ENCODE results near the gene ZNF26.
"Not testable (repeated sequence)": the region's sequence is repeated elsewhere in the genome, so short reads cannot be mapped to it uniquely, and the experiment has no call there.

Gene ZNF26

GRCh38 chr12:132986001-132986884 lies at the start of gene ZNF26:
TSS of gene ZNF26 (plus strand) at chr12:132986367. CDS start at chr12:132986841, 474 bp downstream.
- H3K4me2 ChIP-seq, result peak within 1 kb of the TSS; percentile 85
- peaks cover 40% of the 10 kb centered on the region for H3K9me3 ChIP-seq
- H4K20me1 ChIP-seq, result no peaks in the 10 kb centered on the region
- H3K27me3 ChIP-seq, result no peaks in the 10 kb centered on the region
- peaks cover 14% of the 10 kb centered on the region for H3K4me1 ChIP-seq
- H3K27ac ChIP-seq, result peak within 1 kb of the TSS; percentile 90
- peak within 1 kb of the TSS; percentile 91 for H3K9ac ChIP-seq
- no peak for TF ChIP-seq Cebpa-rat (IDR thresholded peaks at IDR 0.05)
- H3K4me3 ChIP-seq, result peak within 1 kb of the TSS; percentile 92
- peaks cover 39% of the 10 kb centered on the region for H3K36me3 ChIP-seq

GRCh38 chr12:132936921-132937320 lies 49.2 kb upstream of the ZNF26 start:
- H4K20me1 ChIP-seq, H3K9ac ChIP-seq, H3K4me3 ChIP-seq, H3K4me1 ChIP-seq, H3K27ac ChIP-seq, H3K27me3 ChIP-seq, H3K4me2 ChIP-seq: not testable (repeated sequence)
- H3K9me3 ChIP-seq, result peaks cover 92% of the 10 kb centered on the region
- H3K36me3 ChIP-seq, result peaks cover 58% of the 10 kb centered on the region

- H3K36me3 ChIP-seq, result peaks cover 58% of the 10 kb centered on the region
- no peaks in the 10 kb centered on the region for H3K27me3 ChIP-seq
- H3K27ac ChIP-seq, result no peak overlapping the region
- H4K20me1 ChIP-seq, result no peaks in the 10 kb centered on the region
- TF ChIP-seq Cebpa-rat (IDR thresholded peaks at IDR 0.05), result no peak
- H3K9me3 ChIP-seq, result peaks cover 92% of the 10 kb centered on the region
- no peak overlapping the region for H3K9ac ChIP-seq
- H3K4me2 ChIP-seq, result no peak overlapping the region
- no peaks in the 10 kb centered on the region for H3K4me1 ChIP-seq
- no peak overlapping the region for H3K4me3 ChIP-seq
These were observed 48.7 kb upstream of the ZNF26 start for GRCh38 chr12:132937476-132937875.

GRCh38 chr12:132938807-132939206 lies 47.4 kb upstream of the ZNF26 start:
- H3K4me1 ChIP-seq, H4K20me1 ChIP-seq, H3K27me3 ChIP-seq, H3K27ac ChIP-seq, H3K4me3 ChIP-seq, H3K9ac ChIP-seq, H3K4me2 ChIP-seq: not testable (repeated sequence)
- H3K9me3 ChIP-seq, result peaks cover 92% of the 10 kb centered on the region
- H3K36me3 ChIP-seq, result peaks cover 58% of the 10 kb centered on the region

GRCh38 chr12:132940071-132940719 lies 46.0 kb upstream of the ZNF26 start:
- Histone ChIP-seq H3K9me3 (peaks cover 92% of the 10 kb centered on the region), H3K27ac (no peak overlapping the region), H3K9ac (no peak overlapping the region), H4K20me1 (no peaks in the 10 kb centered on the region), H3K4me1 (no peaks in the 10 kb centered on the region), H3K4me3 (no peak overlapping the region), H3K4me2 (no peak overlapping the region), H3K36me3 (peaks cover 58% of the 10 kb centered on the region), H3K27me3 (no peaks in the 10 kb centered on the region)
- TF ChIP-seq Cebpa-rat (IDR thresholded peaks at IDR 0.05), result no peak

- Histone ChIP-seq H4K20me1 (no peaks in the 10 kb centered on the region), H3K9ac (no peak overlapping the region), H3K4me3 (peak overlapping the region; percentile 28; the same call in 1 of the 2 replicates), H3K27ac (no peak overlapping the region), H3K36me3 (peaks cover 70% of the 10 kb centered on the region), H3K4me1 (no peaks in the 10 kb centered on the region), H3K4me2 (no peak overlapping the region), H3K27me3 (no peaks in the 10 kb centered on the region), H3K9me3 (peaks cover 93% of the 10 kb centered on the region)
- no peak for TF ChIP-seq Cebpa-rat (IDR thresholded peaks at IDR 0.05)
These were observed 44.7 kb upstream of the ZNF26 start for GRCh38 chr12:132941336-132941954.

- peaks cover 93% of the 10 kb centered on the region for H3K9me3 ChIP-seq
- no peak overlapping the region for H3K4me2 ChIP-seq
- peaks cover 82% of the 10 kb centered on the region for H3K36me3 ChIP-seq
- H3K9ac ChIP-seq, result no peak overlapping the region
- H3K4me1 ChIP-seq, result no peaks in the 10 kb centered on the region
- no peaks in the 10 kb centered on the region for H4K20me1 ChIP-seq
- H3K4me3 ChIP-seq, result peak overlapping the region; percentile 19; the same call in 1 of the 2 replicates
- no peak overlapping the region for H3K27ac ChIP-seq
- no peak for TF ChIP-seq Cebpa-rat (IDR thresholded peaks at IDR 0.05)
- H3K27me3 ChIP-seq, result no peaks in the 10 kb centered on the region
These were observed 43.6 kb upstream of the ZNF26 start for GRCh38 chr12:132942611-132943010.

- Histone ChIP-seq H3K4me2 (no peak overlapping the region), H3K27ac (no peak overlapping the region), H3K4me1 (no peaks in the 10 kb centered on the region), H3K27me3 (no peaks in the 10 kb centered on the region), H4K20me1 (no peaks in the 10 kb centered on the region), H3K9me3 (peaks cover 100% of the 10 kb centered on the region), H3K4me3 (peak overlapping the region; percentile 7; the same call in 1 of the 2 replicates), H3K9ac (no peak overlapping the region), H3K36me3 (peaks cover 100% of the 10 kb centered on the region)
- no peak for TF ChIP-seq Cebpa-rat (IDR thresholded peaks at IDR 0.05)
These were observed 40.4 kb upstream of the ZNF26 start for GRCh38 chr12:132945806-132946205.

GRCh38 chr12:132946246-132946820 lies 39.8 kb upstream of the ZNF26 start:
- TF ChIP-seq Cebpa-rat (IDR thresholded peaks at IDR 0.05), result no peak
- Histone ChIP-seq H3K9ac (no peak overlapping the region), H3K4me3 (peak overlapping the region; percentile 4; the same call in 1 of the 2 replicates), H4K20me1 (no peaks in the 10 kb centered on the region), H3K36me3 (peaks cover 96% of the 10 kb centered on the region), H3K9me3 (peaks cover 100% of the 10 kb centered on the region), H3K27me3 (no peaks in the 10 kb centered on the region), H3K4me2 (no peak overlapping the region), H3K27ac (no peak overlapping the region), H3K4me1 (no peaks in the 10 kb centered on the region)
